B cell (primary cell): Measurements from ENCODE around the gene TRPC3. TPM values are rescaled to one million over a fixed set of nuclear protein-coding genes. Genes with fewer than 3 reads are reported as not detected.

Experiments used
- ATAC-seq: fragments of 200-7000 bp; cut with Tn5 transposase; one replicate; pipeline ENCODE4 v1.10.0; 2021; ENCODE audit warnings: low read depth, mild to moderate bottlenecking, moderate number of reproducible peaks, moderate library complexity
- CTCF ChIA-PET: fragments of 350-600 bp; sonication (Branson Sonifier 250); formaldehyde crosslinking; loops from one replicate; lab custom pipeline; 2021; ENCODE audit warnings: antibody characterized with exemption, inconsistent platforms; lab: Charles Lee
- POLR2A ChIA-PET: fragments of 350-600 bp; sonication (Branson Sonifier 250); formaldehyde crosslinking; loops from one replicate; lab custom pipeline; 2021; ENCODE audit warnings: antibody characterized with exemption; lab: Charles Lee
- DNase-seq: peaks from one replicate; pipeline ENCODE4 v3.0.0; 2013
- H2AFZ ChIP-seq: 2 replicates; pipeline ENCODE4 v1.6.1; 2012; ENCODE audit warnings: mild to moderate bottlenecking, low read depth, low read length; ENCODE audit not compliant: insufficient read depth, poor library complexity, severe bottlenecking
- H3K27ac ChIP-seq, 2 donors: 1 replicate in 1 of 2; 2 replicates in 1 of 2; pipeline ENCODE4 v1.5.1; 2012 to 2013; ENCODE audit warnings: low read length in 2 of 2, mild to moderate bottlenecking in 2 of 2, moderate library complexity in 1 of 2
- H3K27me3 ChIP-seq, 4 experiments: fragments of 200-600 bp in 1 of 4; sonication (generic) in 1 of 4; replicated peaks in 1 of 4; 1 replicate in 2 of 4; 2 replicates in 2 of 4; pipeline versions ENCODE4 v1.6.1 to v1.7.0; 2013 to 2016; ENCODE audit warnings: low read length in 3 of 4, mild to moderate bottlenecking in 2 of 4, mixed read lengths in 1 of 4, moderate library complexity in 1 of 4; ENCODE audit not compliant: insufficient read depth in 4 of 4, control insufficient read depth in 3 of 4; ENCODE audit errors: control extremely low read depth in 1 of 4
- H3K36me3 ChIP-seq, 2 experiments: replicated peaks in 1 of 2; 1 replicate in 1 of 2; 2 replicates in 1 of 2; pipeline versions ENCODE4 v1.6.1 to v1.7.1; 2013; ENCODE audit warnings: low read length in 1 of 2; ENCODE audit not compliant: insufficient read depth in 2 of 2, control insufficient read depth in 1 of 2; ENCODE audit errors: control extremely low read depth in 1 of 2, extremely low read depth in 1 of 2
- H3K4me1 ChIP-seq, 2 donors: fragments of 200-600 bp in 1 of 2; sonication (generic) in 1 of 2; 1 replicate in 1 of 2; 2 replicates in 1 of 2; pipeline versions ENCODE4 v1.5.1 to v1.6.1; 2013 to 2017; ENCODE audit warnings: low read length in 2 of 2; ENCODE audit not compliant: control insufficient read depth in 2 of 2, insufficient read depth in 2 of 2
- H3K4me2 ChIP-seq: replicated peaks from 2 replicates; pipeline ENCODE3; 2012; ENCODE audit warnings: mild to moderate bottlenecking, low read depth, low read length; ENCODE audit not compliant: poor library complexity, severe bottlenecking
- H3K4me3 ChIP-seq, 5 experiments: fragments of 200-600 bp in 1 of 5; sonication (generic) in 1 of 5; 1 replicate in 3 of 5; 2 replicates in 2 of 5; pipeline versions ENCODE4 v1.5.1 to v1.7.0; 2011 to 2016; ENCODE audit warnings: low read length in 4 of 5, mild to moderate bottlenecking in 4 of 5, low read depth in 2 of 5, control low read depth in 1 of 5, moderate library complexity in 1 of 5; ENCODE audit not compliant: insufficient read depth in 1 of 5; ENCODE audit errors: control extremely low read depth in 1 of 5, extremely low read depth in 1 of 5
- H3K79me2 ChIP-seq: fragments of 200-600 bp; sonication (generic); one replicate; pipeline ENCODE4 v1.6.0; 2016; ENCODE audit warnings: low read length; ENCODE audit not compliant: control insufficient read depth, insufficient read depth
- H3K9ac ChIP-seq: fragments of 200-600 bp; sonication (generic); 2 replicates; pipeline ENCODE4 v1.6.1; 2017; ENCODE audit warnings: mild to moderate bottlenecking, low read length, moderate library complexity
- H3K9me3 ChIP-seq, 3 donors: one replicate each; pipeline versions ENCODE4 v1.6.1 to v1.7.1; 2013; ENCODE audit warnings: low read length in 2 of 3; ENCODE audit not compliant: control insufficient read depth in 2 of 3, insufficient read depth in 1 of 3; ENCODE audit errors: control extremely low read depth in 1 of 3
- H4K20me1 ChIP-seq: 2 replicates; pipeline ENCODE4 v1.6.0; 2012; ENCODE audit warnings: mild to moderate bottlenecking, low read length; ENCODE audit not compliant: insufficient read depth, control insufficient read depth, poor library complexity, severe bottlenecking
- H3K27ac Mint-ChIP-seq: one replicate; pipeline ENCODE4 v1.8.0; 2021; ENCODE audit warnings: mixed read lengths
- H3K27me3 Mint-ChIP-seq: one replicate; pipeline ENCODE4 v1.8.0; 2021; ENCODE audit warnings: mixed read lengths
- H3K4me1 Mint-ChIP-seq: one replicate; pipeline ENCODE4 v1.8.0; 2021; ENCODE audit warnings: mixed read lengths
- H3K4me3 Mint-ChIP-seq: one replicate; pipeline ENCODE4 v1.8.0; 2021; ENCODE audit warnings: mixed read lengths
- H3K9me3 Mint-ChIP-seq: one replicate; pipeline ENCODE4 v1.8.0; 2022; ENCODE audit warnings: mixed read lengths; ENCODE audit not compliant: insufficient read depth
- EZH2 ChIP-seq: IDR thresholded peaks from 2 replicates; pipeline ENCODE4 v1.6.1; 2012; ENCODE audit warnings: borderline replicate concordance, low read depth, mild to moderate bottlenecking, moderate library complexity, low read length; ENCODE audit not compliant: insufficient read depth, poor library complexity, severe bottlenecking
- WGBS: methylation state at CpG from one replicate; pipeline ENCODE4 v1.1.5; 2013; ENCODE audit warnings: missing lambda C conversion rate; ENCODE audit not compliant: insufficient coverage; 5-methylcytosine and 5-hydroxymethylcytosine counted together
- intact Hi-C: fragments of 100-400 bp; cut with micrococcal nuclease; formaldehyde crosslinking; loops from one replicate; pipeline ENCODE4 v1.10.0; 2022
- polyA plus RNA-seq: library from polyadenylated mRNA; depleted of rRNA; stranded (reverse); fragments of >200 nt; gene quantifications from 2 replicates; pipeline ENCODE4 v1.2.3, GENCODE V29; 2012
- total RNA-seq, 2 donors: library from RNA; stranded (reverse); fragments of 120-200 nt in 1 of 2; gene quantifications; 1 replicate in 1 of 2; 2 replicates in 1 of 2; pipeline versions ENCODE4 v1.2.3 to v1.2.4, GENCODE V29; 2013 to 2022
- TF ChIP-seq, protein P1 (sequence below): fragments of 200-600 bp; IDR thresholded peaks from one replicate; pipeline ENCODE4 v1.8.0; 2022; ENCODE audit warnings: antibody characterized with exemption, mild to moderate bottlenecking

TRPC3 gene
- total and polyA plus RNA-seq, 2 donors (not counting 1 experiment from before 2014, with no cell fraction given), result not detected

DNA sequence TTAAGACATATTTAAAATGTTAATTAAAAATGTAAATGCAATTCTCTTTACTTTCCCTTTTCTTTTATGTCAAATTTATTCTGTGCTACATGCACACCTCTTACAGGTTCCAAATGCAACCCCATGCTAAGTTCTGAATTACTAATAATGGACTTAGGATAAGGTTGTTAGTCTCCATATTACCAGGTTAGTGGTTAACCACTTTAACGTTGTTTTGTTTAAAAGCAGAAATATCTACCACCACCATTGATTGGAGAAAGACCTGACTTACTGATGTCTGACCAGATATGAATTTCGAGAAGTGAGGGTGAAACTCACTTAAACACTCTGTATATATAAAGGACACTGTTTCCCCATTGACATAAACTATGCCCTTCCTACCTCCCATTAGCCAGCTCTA is 6.9 kb upstream of the TRPC3 start:
- Histone ChIP-seq H3K27me3 (peaks cover 0 to 14% (median 4%) of the 10 kb centered on the region in 4 experiments), H3K36me3 (no peaks in the 10 kb centered on the region), H2AFZ (no peak overlapping the region), H3K4me2 (no peak overlapping the region), H3K4me3 (no peak overlapping the region), H4K20me1 (no peaks in the 10 kb centered on the region), H3K9me3 (peaks cover 0 to 2% (median 0%) of the 10 kb centered on the region in 3 donors), H3K27ac (no peak overlapping the region), H3K9ac (no peak overlapping the region), H3K79me2 (no peaks in the 10 kb centered on the region), H3K4me1 (no peaks in the 10 kb centered on the region)
- H3K27me3 Mint-ChIP-seq, result peaks cover 25% of the 10 kb centered on the region
- POLR2A ChIA-PET, result no interaction called here
- H3K27ac Mint-ChIP-seq, result no peak overlapping the region
- ATAC-seq (no peak), DNase-seq (no peak)
- H3K4me3 Mint-ChIP-seq, result no peak overlapping the region
- no peaks in the 10 kb centered on the region for H3K4me1 Mint-ChIP-seq
- peaks cover 1% of the 10 kb centered on the region for H3K9me3 Mint-ChIP-seq
- no CpG with 5 or more reads among the region's 2 CpGs for WGBS
- intact Hi-C loops, result no loop called here
- TF ChIP-seq, protein P1, sequence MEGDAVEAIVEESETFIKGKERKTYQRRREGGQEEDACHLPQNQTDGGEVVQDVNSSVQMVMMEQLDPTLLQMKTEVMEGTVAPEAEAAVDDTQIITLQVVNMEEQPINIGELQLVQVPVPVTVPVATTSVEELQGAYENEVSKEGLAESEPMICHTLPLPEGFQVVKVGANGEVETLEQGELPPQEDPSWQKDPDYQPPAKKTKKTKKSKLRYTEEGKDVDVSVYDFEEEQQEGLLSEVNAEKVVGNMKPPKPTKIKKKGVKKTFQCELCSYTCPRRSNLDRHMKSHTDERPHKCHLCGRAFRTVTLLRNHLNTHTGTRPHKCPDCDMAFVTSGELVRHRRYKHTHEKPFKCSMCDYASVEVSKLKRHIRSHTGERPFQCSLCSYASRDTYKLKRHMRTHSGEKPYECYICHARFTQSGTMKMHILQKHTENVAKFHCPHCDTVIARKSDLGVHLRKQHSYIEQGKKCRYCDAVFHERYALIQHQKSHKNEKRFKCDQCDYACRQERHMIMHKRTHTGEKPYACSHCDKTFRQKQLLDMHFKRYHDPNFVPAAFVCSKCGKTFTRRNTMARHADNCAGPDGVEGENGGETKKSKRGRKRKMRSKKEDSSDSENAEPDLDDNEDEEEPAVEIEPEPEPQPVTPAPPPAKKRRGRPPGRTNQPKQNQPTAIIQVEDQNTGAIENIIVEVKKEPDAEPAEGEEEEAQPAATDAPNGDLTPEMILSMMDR, result no peak
- no peak for TF ChIP-seq EZH2
- CTCF ChIA-PET, result no interaction called here

DNA sequence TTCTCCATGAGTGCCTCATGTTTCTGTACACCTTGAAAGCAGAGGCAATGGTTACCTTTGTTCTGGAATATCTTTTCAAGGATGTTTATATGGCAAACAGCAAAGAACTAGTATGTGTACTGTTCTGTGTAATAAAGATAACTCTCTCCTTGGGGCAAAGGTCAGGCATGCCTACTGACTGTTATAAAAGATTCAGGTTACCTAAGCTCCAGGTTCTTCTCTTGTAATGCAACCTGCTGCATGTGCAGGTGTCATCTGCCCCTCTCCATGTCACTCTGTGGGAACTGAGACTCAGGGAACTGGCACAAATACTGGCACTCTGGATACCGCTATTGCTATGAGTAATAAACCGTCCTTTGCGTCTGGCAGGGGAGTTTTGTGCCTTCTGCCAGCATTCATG is 5.4 kb upstream of the TRPC3 start:
- TF ChIP-seq, protein P1, result no peak
- TF ChIP-seq EZH2, result no peak
- CTCF ChIA-PET, result no interaction called here
- DNase-seq (no peak), ATAC-seq (no peak)
- no peak overlapping the region for H2AFZ ChIP-seq
- no peaks in the 10 kb centered on the region for H3K79me2 ChIP-seq
- no peak overlapping the region for H3K4me2 ChIP-seq
- Mint-ChIP-seq H3K27ac (no peak overlapping the region), H3K4me1 (peaks cover 2% of the 10 kb centered on the region), H3K4me3 (no peak overlapping the region), H3K9me3 (no peaks in the 10 kb centered on the region), H3K27me3 (peaks cover 30% of the 10 kb centered on the region)
- H3K9ac ChIP-seq, result no peak overlapping the region
- H3K27me3 ChIP-seq, result peaks cover 0 to 20% (median 11%) of the 10 kb centered on the region in 4 experiments
- no peak overlapping the region for H3K27ac ChIP-seq
- peaks cover 0 to 2% (median 0%) of the 10 kb centered on the region in 3 donors for H3K9me3 ChIP-seq
- peaks cover 0 to under 1% of the 10 kb centered on the region in 2 donors for H3K4me1 ChIP-seq
- no peak overlapping the region for H3K4me3 ChIP-seq
- POLR2A ChIA-PET, result no interaction called here
- 93% methylated on average over 3 of the region's 3 CpGs for WGBS
- intact Hi-C loops, result no loop called here
- no peaks in the 10 kb centered on the region for H3K36me3 ChIP-seq
- no peaks in the 10 kb centered on the region for H4K20me1 ChIP-seq
